Measurements from ENCODE around the gene RLN3.

RLN3 gene

GRCh38 chr19:14054099-14054498 is 26.2 kb downstream of the RLN3 start:
- no peak for DNase-seq (ENCODE audit: low read depth)

GRCh38 chr19:14054721-14055120 is 26.8 kb downstream of the RLN3 start:
- no peak for DNase-seq (ENCODE audit: low read depth)

- no peak for DNase-seq (ENCODE audit: low read depth)
These were observed 27.4 kb downstream of the RLN3 start for GRCh38 chr19:14055396-14055795.

- no peak for DNase-seq (ENCODE audit: low read depth)
These were observed 28.2 kb downstream of the RLN3 start for GRCh38 chr19:14056069-14056666.

GRCh38 chr19:14056741-14057356 is 28.9 kb downstream of the RLN3 start:
- DNase-seq (ENCODE audit: low read depth), result no peak

GRCh38 chr19:14058182-14059092 is 30.5 kb downstream of the RLN3 start:
- no peak for DNase-seq (ENCODE audit: low read depth)

GRCh38 chr19:14059093-14059480 is 31.1 kb downstream of the RLN3 start:
- no peak for DNase-seq (ENCODE audit: low read depth)

- no peak for DNase-seq (ENCODE audit: low read depth)
These were observed 31.8 kb downstream of the RLN3 start for GRCh38 chr19:14059652-14060155.

GRCh38 chr19:14061081-14061749 is 33.3 kb downstream of the RLN3 start:
- no peak for DNase-seq (ENCODE audit: low read depth)

GRCh38 chr19:14061751-14062557 is 34.0 kb downstream of the RLN3 start, which contains the start of gene PALM3:
PALM3 (minus strand) TSS chr19:14062076; CDS start chr19:14061980, 96 bp downstream.
- no peak for DNase-seq (ENCODE audit: low read depth)

- no peak for DNase-seq (ENCODE audit: low read depth)
These were observed 34.6 kb downstream of the RLN3 start for GRCh38 chr19:14062558-14062855.

- DNase-seq (ENCODE audit: low read depth), result no peak
These were observed 35.2 kb downstream of the RLN3 start for GRCh38 chr19:14063105-14063504.

- no peak for DNase-seq (ENCODE audit: low read depth)
These were observed 38.2 kb downstream of the RLN3 start for GRCh38 chr19:14066134-14066533.

GRCh38 chr19:14070268-14071050 is 42.5 kb downstream of the RLN3 start:
- no peak for DNase-seq (ENCODE audit: low read depth)

GRCh38 chr19:14072535-14073260 is 44.8 kb downstream of the RLN3 start, which contains the start of gene MISP3:
MISP3 (plus strand) TSS chr19:14072786; CDS start chr19:14073310, 524 bp downstream.
- no peak for DNase-seq (ENCODE audit: low read depth)

- DNase-seq (ENCODE audit: low read depth), result peak; percentile 58
These were observed 45.4 kb downstream of the RLN3 start for GRCh38 chr19:14073261-14073924.

GRCh38 chr19:14073925-14074838 is 46.2 kb downstream of the RLN3 start:
- no peak for DNase-seq (ENCODE audit: low read depth)

GRCh38 chr19:14078411-14078810 is 50.5 kb downstream of the RLN3 start:
- peak; percentile 82 for DNase-seq (ENCODE audit: low read depth)

All from stromal cell of bone marrow (primary cell).